Endothelial cell of umbilical vein (primary cell): ENCODE measurements around the gene TMEM8B. TPM values are rescaled to one million over a fixed set of nuclear protein-coding genes. Genes with fewer than 3 reads are reported as not detected.

Source experiments
- BruUV-seq: library from RNA; stranded (reverse); fragments of 400-500 nt; replicated peaks from 2 replicates; lab custom pipeline; 2021; lab: Mats Ljungman, UMichigan
- CTCF ChIA-PET: fragments of 300-600, 350-600 bp; sonication (Branson Sonifier 250); formaldehyde crosslinking; loops from one replicate; lab custom pipeline; 2021; ENCODE audit warnings: antibody characterized with exemption, inconsistent platforms; lab: Charles Lee
- POLR2A ChIA-PET: fragments of 300-600, 350-600 bp; sonication (Branson Sonifier 250); formaldehyde crosslinking; loops from one replicate; lab custom pipeline; 2021; ENCODE audit warnings: antibody characterized with exemption, inconsistent platforms; lab: Charles Lee
- DNase-seq: peaks from one replicate; pipeline ENCODE4 v3.0.0-alpha.2; 2011; ENCODE audit warnings: low read depth, low spot score
- FAIRE-seq: peaks from 2 replicates; lab custom pipeline; 2011; peaks lifted over from hg19 to GRCh38; lab: Jason Lieb, UNC
- H2AFZ ChIP-seq: 2 replicates; pipeline ENCODE4 v1.6.0; 2012; ENCODE audit warnings: low read depth, low read length, control low read depth, inconsistent platforms
- H3K27ac ChIP-seq: 2 replicates; pipeline ENCODE4 v1.5.1; 2011; ENCODE audit warnings: low read depth, mild to moderate bottlenecking, control low read depth, low read length, moderate library complexity; ENCODE audit not compliant: insufficient read depth
- H3K27me3 ChIP-seq, 2 experiments: 2 replicates each; pipeline versions ENCODE4 v1.6.0 to v1.6.1; 2011; ENCODE audit warnings: low read length in 2 of 2, mixed read lengths in 1 of 2; ENCODE audit not compliant: control insufficient read depth in 2 of 2, insufficient read depth in 2 of 2
- H3K36me3 ChIP-seq, 2 experiments: 2 replicates in 1 of 2; 3 replicates in 1 of 2; pipeline ENCODE4 v1.5.1; 2011; ENCODE audit warnings: low read length in 2 of 2, mild to moderate bottlenecking in 1 of 2, moderate library complexity in 1 of 2; ENCODE audit not compliant: control insufficient read depth in 2 of 2, insufficient read depth in 2 of 2; ENCODE audit errors: extremely low read depth in 1 of 2
- H3K4me1 ChIP-seq: 3 replicates; pipeline ENCODE4 v1.5.1; 2011; ENCODE audit warnings: mild to moderate bottlenecking, low read length; ENCODE audit not compliant: control insufficient read depth, insufficient read depth; ENCODE audit errors: extremely low read depth
- H3K4me2 ChIP-seq: 2 replicates; pipeline ENCODE4 v1.6.1; 2011; ENCODE audit warnings: low read length, control low read depth, mixed read lengths; ENCODE audit not compliant: insufficient read depth
- H3K4me3 ChIP-seq, 3 experiments: fragments of 200-600 bp in 1 of 3; sonication (generic), shearing (Covaris generic) in 1 of 3; replicated peaks in 1 of 3; 2 replicates each; pipeline ENCODE4 v1.5.1; 2011 to 2016; ENCODE audit warnings: control low read depth in 3 of 3, low read length in 3 of 3, mild to moderate bottlenecking in 2 of 3, inconsistent platforms in 1 of 3, low read depth in 1 of 3, moderate library complexity in 1 of 3; ENCODE audit not compliant: insufficient read depth in 1 of 3
- H3K79me2 ChIP-seq: 2 replicates; pipeline ENCODE4 v1.6.0; 2012; ENCODE audit warnings: low read length, inconsistent platforms; ENCODE audit not compliant: control insufficient read depth, insufficient read depth
- H3K9ac ChIP-seq: replicated peaks from 2 replicates; pipeline ENCODE3; 2011; ENCODE audit warnings: low read length, control low read depth; ENCODE audit not compliant: insufficient read depth; ENCODE audit errors: extremely low read depth
- H3K9me1 ChIP-seq: replicated peaks from 3 replicates; pipeline ENCODE4 v1.6.0; 2011; ENCODE audit warnings: mild to moderate bottlenecking, low read length; ENCODE audit not compliant: control insufficient read depth, insufficient read depth; ENCODE audit errors: extremely low read depth
- H3K9me3 ChIP-seq: replicated peaks from 2 replicates; pipeline ENCODE4 v1.5.1; 2012; ENCODE audit warnings: low read length, inconsistent platforms; ENCODE audit not compliant: control insufficient read depth, insufficient read depth
- H4K20me1 ChIP-seq: replicated peaks from 2 replicates; pipeline ENCODE3; 2011; ENCODE audit warnings: mild to moderate bottlenecking, low read length; ENCODE audit not compliant: control insufficient read depth, insufficient read depth; ENCODE audit errors: extremely low read depth
- EZH2 ChIP-seq: IDR thresholded peaks from 2 replicates; pipeline ENCODE4 v1.6.1; 2012; ENCODE audit warnings: borderline replicate concordance, low read depth, mild to moderate bottlenecking, moderate library complexity, low read length, inconsistent platforms; ENCODE audit not compliant: severe bottlenecking
- FOS ChIP-seq: IDR thresholded peaks from 2 replicates; pipeline ENCODE4 v1.6.1; 2011; ENCODE audit warnings: mild to moderate bottlenecking, low read length, moderate library complexity, borderline replicate concordance; ENCODE audit not compliant: insufficient read depth
- JUN ChIP-seq: IDR thresholded peaks from 2 replicates; pipeline ENCODE4 v1.6.1; 2011; ENCODE audit warnings: borderline replicate concordance, low read depth; ENCODE audit not compliant: insufficient read length, insufficient read depth
- MYC ChIP-seq: IDR thresholded peaks from one replicate; pipeline ENCODE4 v1.6.1; 2011; ENCODE audit warnings: mild to moderate bottlenecking, low read depth, low read length
- POLR2AphosphoS5 ChIP-seq: IDR thresholded peaks from 2 replicates; pipeline ENCODE4 v1.6.1; 2012; ENCODE audit warnings: low read depth, mild to moderate bottlenecking, control low read depth, low read length, moderate library complexity; ENCODE audit not compliant: insufficient read depth
- dilution Hi-C: fragments of 300-500 bp; cut with MboI; formaldehyde crosslinking; loops from one replicate; pipeline ENCODE4 v1.15.0; 2019; ENCODE audit warnings: low sequenced_read_pairs; ENCODE audit not compliant: extremely low pct_ligation_motif_present
- intact Hi-C: fragments of 100-400 bp; cut with micrococcal nuclease; formaldehyde crosslinking; loops from one replicate; pipeline ENCODE4 v1.10.0; 2022
- polyA plus RNA-seq, 4 experiments: library from polyadenylated mRNA; depleted of rRNA in 3 of 4; stranded (reverse) in 3 of 4; unstranded in 1 of 4; fragments of >200 nt; gene quantifications; 2 replicates each; pipeline versions ENCODE4 v1.2.1 to v1.2.3, GENCODE V29; 2011 to 2012; ENCODE audit warnings: missing spikeins in 1 of 4
- total RNA-seq: library from RNA; stranded (reverse); gene quantifications from 2 replicates; pipeline ENCODE4 v1.2.3, GENCODE V29; 2021
- TF ChIP-seq, protein P1 (sequence below), 2 donors: IDR thresholded peaks; 1 replicate in 1 of 2; 2 replicates in 1 of 2; pipeline ENCODE4 v1.5.1; 2011; ENCODE audit warnings: low read length in 2 of 2, mild to moderate bottlenecking in 2 of 2, moderate library complexity in 2 of 2, control low read depth in 1 of 2, inconsistent platforms in 1 of 2, low read depth in 1 of 2; ENCODE audit not compliant: insufficient read depth in 1 of 2; ENCODE audit errors: extremely low read depth in 1 of 2

TMEM8B gene
- total and polyA plus RNA-seq, 2 donors (not counting 3 experiments of a cell fraction or from before 2014, with no cell fraction given) = 2.5 to 3.6 TPM

GRCh38 chr9:35859310-35859989, 30.4 kb downstream of the TMEM8B start:
- Histone ChIP-seq H3K27ac (no peak overlapping the region), H3K79me2 (no peaks in the 10 kb centered on the region), H3K9ac (no peak overlapping the region), H3K4me3 (no peak overlapping the region), H3K4me1 (no peaks in the 10 kb centered on the region), H4K20me1 (no peaks in the 10 kb centered on the region), H3K4me2 (no peak overlapping the region), H3K27me3 (peaks cover 22 to 51% of the 10 kb centered on the region in 2 experiments), H2AFZ (no peak overlapping the region), H3K9me3 (no peaks in the 10 kb centered on the region), H3K36me3 (no peaks in the 10 kb centered on the region), H3K9me1 (no peaks in the 10 kb centered on the region)
- no TSS peak for BruUV-seq
- TF ChIP-seq EZH2 (no peak), MYC (no peak), JUN (no peak), FOS (no peak), POLR2AphosphoS5 (no peak)
- TF ChIP-seq, protein P1, sequence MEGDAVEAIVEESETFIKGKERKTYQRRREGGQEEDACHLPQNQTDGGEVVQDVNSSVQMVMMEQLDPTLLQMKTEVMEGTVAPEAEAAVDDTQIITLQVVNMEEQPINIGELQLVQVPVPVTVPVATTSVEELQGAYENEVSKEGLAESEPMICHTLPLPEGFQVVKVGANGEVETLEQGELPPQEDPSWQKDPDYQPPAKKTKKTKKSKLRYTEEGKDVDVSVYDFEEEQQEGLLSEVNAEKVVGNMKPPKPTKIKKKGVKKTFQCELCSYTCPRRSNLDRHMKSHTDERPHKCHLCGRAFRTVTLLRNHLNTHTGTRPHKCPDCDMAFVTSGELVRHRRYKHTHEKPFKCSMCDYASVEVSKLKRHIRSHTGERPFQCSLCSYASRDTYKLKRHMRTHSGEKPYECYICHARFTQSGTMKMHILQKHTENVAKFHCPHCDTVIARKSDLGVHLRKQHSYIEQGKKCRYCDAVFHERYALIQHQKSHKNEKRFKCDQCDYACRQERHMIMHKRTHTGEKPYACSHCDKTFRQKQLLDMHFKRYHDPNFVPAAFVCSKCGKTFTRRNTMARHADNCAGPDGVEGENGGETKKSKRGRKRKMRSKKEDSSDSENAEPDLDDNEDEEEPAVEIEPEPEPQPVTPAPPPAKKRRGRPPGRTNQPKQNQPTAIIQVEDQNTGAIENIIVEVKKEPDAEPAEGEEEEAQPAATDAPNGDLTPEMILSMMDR (IDR thresholded peaks at IDR 0.05; ENCODE audit: extremely low read depth in 1 of 2, insufficient read depth in 1 of 2, low read depth in 1 of 2, low read length in 2 of 2) = no peak
- ChIA-PET CTCF (interaction anchor here (1.0 to 4.8 kb wide), 5 partner anchors 11 to 69 kb away, joined by 3 to 27 read pairs (median 13); partner anchors contain the start of gene OR13J1), POLR2A (no interaction called here)
- intact Hi-C loops (no loop called here), dilution Hi-C loops (no loop called here)
- FAIRE-seq (no peak), DNase-seq (no peak)
